GM23338 (cell line): ENCODE measurements around the gene DLX3. TPM values are rescaled to one million over a fixed set of nuclear protein-coding genes. Genes with fewer than 3 reads are reported as not detected.

Source experiments
- ATAC-seq: fragments of 200-7000 bp; cut with Tn5 transposase; 3 replicates; pipeline ENCODE4 v1.9.1; 2020
- DNase-seq: peaks from one replicate; pipeline ENCODE4 v3.0.0-alpha.2; 2015; ENCODE audit warnings: low spot score
- H2AFZ ChIP-seq: fragments of 200-600 bp; sonication (generic); 2 replicates; pipeline ENCODE4 v1.8.0; 2016; ENCODE audit warnings: antibody characterized with exemption, mild to moderate bottlenecking, moderate library complexity
- H3F3A ChIP-seq: fragments of 200-600 bp; sonication (generic); replicated peaks from 2 replicates; pipeline ENCODE4 v1.8.0; 2017; ENCODE audit warnings: antibody characterized with exemption, mixed run types, low read depth
- H3K27ac ChIP-seq: fragments of 200-600 bp; sonication (generic); 2 replicates; pipeline ENCODE4 v1.6.1; 2016; ENCODE audit warnings: low read depth
- H3K27me3 ChIP-seq: fragments of 200-600 bp; sonication (generic); 2 replicates; pipeline ENCODE4 v1.8.0; 2016; ENCODE audit warnings: mild to moderate bottlenecking, mixed run types, moderate library complexity; ENCODE audit not compliant: insufficient read depth
- H3K36me3 ChIP-seq: fragments of 200-600 bp; sonication (generic); 2 replicates; pipeline ENCODE4 v1.8.0; 2016; ENCODE audit warnings: mild to moderate bottlenecking; ENCODE audit not compliant: insufficient read depth
- H3K4me1 ChIP-seq: fragments of 200-600 bp; sonication (generic); 2 replicates; pipeline ENCODE4 v1.8.0; 2016; ENCODE audit warnings: mild to moderate bottlenecking, moderate library complexity; ENCODE audit not compliant: insufficient read depth
- H3K4me2 ChIP-seq: fragments of 200-600 bp; sonication (generic); 2 replicates; pipeline ENCODE4 v1.7.1; 2017; ENCODE audit warnings: mixed run types
- H3K4me3 ChIP-seq: fragments of 200-600 bp; sonication (generic); 2 replicates; pipeline ENCODE4 v1.6.1; 2016; ENCODE audit warnings: mixed run types
- H3K79me2 ChIP-seq: fragments of 200-600 bp; sonication (generic); replicated peaks from 2 replicates; pipeline ENCODE4 v1.8.0; 2017; ENCODE audit warnings: mild to moderate bottlenecking; ENCODE audit not compliant: insufficient read depth
- H3K9me2 ChIP-seq: fragments of 200-600 bp; sonication (generic); 2 replicates; pipeline ENCODE4 v1.8.0; 2017; ENCODE audit not compliant: insufficient read depth
- H4K20me1 ChIP-seq: fragments of 200-600 bp; sonication (generic); replicated peaks from 2 replicates; pipeline ENCODE4 v1.8.0; 2017; ENCODE audit warnings: mild to moderate bottlenecking; ENCODE audit not compliant: insufficient read depth
- H3K27ac Mint-ChIP-seq: 2 replicates; pipeline ENCODE4 v1.8.0; 2020; ENCODE audit warnings: inconsistent platforms, mild to moderate bottlenecking, moderate library complexity, mixed read lengths
- H3K27me3 Mint-ChIP-seq: 3 replicates; pipeline ENCODE4 v1.8.0; 2022; ENCODE audit warnings: low read depth, mild to moderate bottlenecking, moderate library complexity, mixed read lengths, inconsistent platforms; ENCODE audit not compliant: insufficient read depth, poor library complexity
- H3K36me3 Mint-ChIP-seq: 3 replicates; pipeline ENCODE4 v1.8.0; 2021; ENCODE audit warnings: low read depth, mild to moderate bottlenecking, inconsistent platforms, moderate library complexity, mixed read lengths
- H3K4me1 Mint-ChIP-seq: 3 replicates; pipeline ENCODE4 v1.8.0; 2020; ENCODE audit warnings: mild to moderate bottlenecking, inconsistent platforms, mixed read lengths
- H3K4me3 Mint-ChIP-seq: 3 replicates; pipeline ENCODE4 v1.8.0; 2021; ENCODE audit warnings: moderate library complexity, mild to moderate bottlenecking, inconsistent platforms, mixed read lengths
- H3K9me3 Mint-ChIP-seq: 3 replicates; pipeline ENCODE4 v1.8.0; 2020; ENCODE audit warnings: moderate library complexity, mild to moderate bottlenecking, inconsistent platforms, mixed read lengths
- CREB1 ChIP-seq: fragments of 250-450 bp; sonication (Bioruptor Pico); IDR thresholded peaks from 2 replicates; pipeline ENCODE4 v1.5.0; 2020; ENCODE audit warnings: low read depth, mild to moderate bottlenecking, moderate library complexity
- CTCF ChIP-seq, 2 experiments: fragments of 200-600 bp in 1 of 2; sonication (generic) in 1 of 2; conservative IDR thresholded peaks; 2 replicates each; pipeline versions ENCODE4 v1.5.1 to v1.6.1; 2016 to 2017; ENCODE audit warnings: antibody characterized with exemption in 2 of 2, low read depth in 2 of 2, mild to moderate bottlenecking in 2 of 2, moderate library complexity in 1 of 2
- ETS1 ChIP-seq: IDR thresholded peaks from 2 replicates; pipeline ENCODE4 v1.6.1; 2016; ENCODE audit warnings: antibody characterized with exemption
- EZH2 ChIP-seq: fragments of 200-600 bp; sonication (generic); IDR thresholded peaks from one replicate; pipeline ENCODE4 v1.8.0; 2017; ENCODE audit warnings: antibody characterized with exemption, mild to moderate bottlenecking, low read depth; ENCODE audit not compliant: unreplicated experiment
- EZH2phosphoT487 ChIP-seq: fragments of 200-600 bp; sonication (generic); IDR thresholded peaks from one replicate; pipeline ENCODE4 v1.8.1; 2018; ENCODE audit warnings: antibody characterized with exemption; ENCODE audit not compliant: unreplicated experiment
- JUNB ChIP-seq: IDR thresholded peaks from one replicate; pipeline ENCODE4 v1.6.1; 2016; ENCODE audit warnings: antibody characterized with exemption; ENCODE audit not compliant: unreplicated experiment
- NANOG ChIP-seq: IDR thresholded peaks from 2 replicates; pipeline ENCODE4 v1.6.1; 2016; ENCODE audit warnings: antibody characterized with exemption, borderline replicate concordance
- POLR2AphosphoS5 ChIP-seq: IDR thresholded peaks from 2 replicates; pipeline ENCODE4 v1.6.1; 2016; ENCODE audit warnings: antibody characterized with exemption, low read depth
- REST ChIP-seq: IDR thresholded peaks from one replicate; pipeline ENCODE4 v1.6.1; 2018; ENCODE audit warnings: antibody characterized with exemption; ENCODE audit not compliant: unreplicated experiment
- STAT1 ChIP-seq: IDR thresholded peaks from one replicate; pipeline ENCODE4 v1.6.1; 2016; ENCODE audit warnings: antibody characterized with exemption; ENCODE audit not compliant: unreplicated experiment
- ZNF114 ChIP-seq: fragments of 250-450 bp; sonication (Bioruptor Pico); IDR thresholded peaks from 2 replicates; pipeline ENCODE4 v1.5.0; 2020; ENCODE audit warnings: mild to moderate bottlenecking, moderate library complexity
- ZNF331 ChIP-seq: fragments of 250-450 bp; sonication (Bioruptor Pico); IDR thresholded peaks from 2 replicates; pipeline ENCODE4 v1.5.0; 2020; ENCODE audit warnings: low read depth, mild to moderate bottlenecking, moderate library complexity
- ZNF462 ChIP-seq: fragments of 250-450 bp; sonication (Bioruptor Pico); IDR thresholded peaks from 2 replicates; pipeline ENCODE4 v1.5.0; 2020; ENCODE audit warnings: mild to moderate bottlenecking, moderate library complexity
- polyA plus RNA-seq: library from polyadenylated mRNA; unstranded; fragments of >200 nt; fragmentation: Nextera tagmentation; extraction: Ambion mirVana; gene quantifications from 2 replicates; pipeline ENCODE4 v1.2.1, GENCODE V29; 2016
- total RNA-seq: library from RNA; depleted of rRNA; stranded (reverse); fragments of >200 nt; shearing (Covaris generic); gene quantifications from 2 replicates; pipeline ENCODE4 v1.2.3, GENCODE V29; 2014

DLX3 gene
- total and polyA plus RNA-seq, 2 experiments from 2014 or later: 0.14 to 0.27 TPM

- H3K9me2 ChIP-seq: no peaks in the 10 kb centered on the region
- no peaks in the 10 kb centered on the region for H3K79me2 ChIP-seq
- TF ChIP-seq POLR2AphosphoS5 (no peak), REST (no peak), ETS1 (no peak), EZH2 (no peak), EZH2phosphoT487 (no peak), JUNB (no peak), STAT1 (no peak), ZNF114 (CRISPR knock-in tag) (no peak), CTCF (conservative IDR thresholded peaks at IDR 0.05; ENCODE audit: low read depth in 2 of 2) (no peak), ZNF462 (no peak), CREB1 (CRISPR knock-in tag) (no peak), NANOG (no peak), ZNF331 (CRISPR knock-in tag) (no peak)
- H3K4me2 ChIP-seq: peak overlapping the region; percentile 68
- H3K27me3 ChIP-seq: no peaks in the 10 kb centered on the region
- H4K20me1 ChIP-seq: no peaks in the 10 kb centered on the region
- no peaks in the 10 kb centered on the region for H3K36me3 Mint-ChIP-seq
- H3K27me3 Mint-ChIP-seq: peaks cover 11% of the 10 kb centered on the region
- H3F3A ChIP-seq: peaks cover 12% of the 10 kb centered on the region
- no peak for ATAC-seq
- peaks cover 18% of the 10 kb centered on the region for H3K4me1 ChIP-seq
- no peak overlapping the region for H3K27ac ChIP-seq
- no peaks in the 10 kb centered on the region; the same call in 2 of the 3 replicates for H3K9me3 Mint-ChIP-seq
- H3K36me3 ChIP-seq: no peaks in the 10 kb centered on the region
- H3K4me1 Mint-ChIP-seq: peaks cover 24% of the 10 kb centered on the region
- H3K4me3 ChIP-seq: peak overlapping the region; percentile 41
- peak overlapping the region; percentile 24; the same call in 1 of the 2 replicates for H3K27ac Mint-ChIP-seq
- H3K4me3 Mint-ChIP-seq: peak overlapping the region; percentile 22; the same call in 2 of the 3 replicates
- DNase-seq: no peak
- H2AFZ ChIP-seq: peak overlapping the region; percentile 96; the same call in 1 of the 2 replicates
Measured at GRCh38 chr17:50028736-50029120, 33.7 kb upstream of the DLX3 start.
